Measurements from ENCODE around the gene CIZ1.

DNA sequence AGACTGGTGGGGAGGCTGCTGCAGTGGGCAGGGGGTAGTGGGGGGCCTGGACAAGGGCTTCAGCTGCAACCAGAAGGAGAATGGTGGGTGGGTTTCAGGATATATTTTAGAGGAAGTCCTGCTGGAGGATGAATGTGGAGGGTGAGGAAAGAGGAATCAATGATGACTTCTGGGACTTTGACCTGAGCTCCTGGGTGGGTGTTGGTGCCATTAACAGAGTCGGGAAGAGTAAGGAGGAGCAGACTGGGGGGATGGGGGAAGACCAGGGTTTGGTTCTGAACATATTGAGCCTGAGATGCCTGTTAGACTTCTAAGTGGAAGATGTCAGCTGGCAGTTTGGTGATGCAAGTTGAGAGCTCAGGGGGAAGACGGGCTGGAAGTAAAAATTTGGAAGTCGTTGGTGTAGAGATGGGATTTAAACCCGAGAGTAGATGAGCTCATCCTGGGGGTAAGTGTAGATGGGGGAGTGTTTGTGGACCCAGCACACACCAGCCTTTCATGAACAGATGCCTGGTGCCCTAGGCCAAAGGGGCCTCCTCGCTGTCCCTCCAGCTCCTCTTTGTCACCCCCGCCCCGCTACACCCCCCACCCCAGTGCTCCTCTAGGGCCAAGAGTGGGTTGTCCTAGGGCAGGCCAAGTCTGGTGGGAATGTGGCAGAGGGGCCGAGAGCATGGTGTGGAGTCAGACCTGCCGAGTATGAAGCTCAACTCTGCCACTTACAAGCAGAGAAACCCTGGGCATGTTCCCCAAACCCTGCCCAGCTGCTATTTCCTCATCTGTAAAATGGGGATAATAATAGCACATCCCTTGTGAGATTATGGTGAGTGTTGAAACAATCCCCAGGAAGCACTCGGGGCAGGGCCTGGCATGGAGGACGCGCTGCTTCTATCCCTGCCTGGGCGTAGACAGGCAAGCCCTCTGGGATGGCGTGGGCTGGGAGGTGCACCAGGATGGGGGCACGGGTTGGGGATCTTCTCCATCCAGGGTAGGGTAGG lies 15.8 kb upstream of the CIZ1 start:
- TF ChIP-seq POLR2A (IDR thresholded peaks at IDR 0.05) (no peak), EP300 (IDR thresholded peaks at IDR 0.05) (no peak), POLR2AphosphoS5 (IDR thresholded peaks at IDR 0.05) (no peak)
- TF ChIP-seq, protein P1, sequence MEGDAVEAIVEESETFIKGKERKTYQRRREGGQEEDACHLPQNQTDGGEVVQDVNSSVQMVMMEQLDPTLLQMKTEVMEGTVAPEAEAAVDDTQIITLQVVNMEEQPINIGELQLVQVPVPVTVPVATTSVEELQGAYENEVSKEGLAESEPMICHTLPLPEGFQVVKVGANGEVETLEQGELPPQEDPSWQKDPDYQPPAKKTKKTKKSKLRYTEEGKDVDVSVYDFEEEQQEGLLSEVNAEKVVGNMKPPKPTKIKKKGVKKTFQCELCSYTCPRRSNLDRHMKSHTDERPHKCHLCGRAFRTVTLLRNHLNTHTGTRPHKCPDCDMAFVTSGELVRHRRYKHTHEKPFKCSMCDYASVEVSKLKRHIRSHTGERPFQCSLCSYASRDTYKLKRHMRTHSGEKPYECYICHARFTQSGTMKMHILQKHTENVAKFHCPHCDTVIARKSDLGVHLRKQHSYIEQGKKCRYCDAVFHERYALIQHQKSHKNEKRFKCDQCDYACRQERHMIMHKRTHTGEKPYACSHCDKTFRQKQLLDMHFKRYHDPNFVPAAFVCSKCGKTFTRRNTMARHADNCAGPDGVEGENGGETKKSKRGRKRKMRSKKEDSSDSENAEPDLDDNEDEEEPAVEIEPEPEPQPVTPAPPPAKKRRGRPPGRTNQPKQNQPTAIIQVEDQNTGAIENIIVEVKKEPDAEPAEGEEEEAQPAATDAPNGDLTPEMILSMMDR (IDR thresholded peaks at IDR 0.05), result no peak

Measured in suprapubic skin (tissue), 4 donors.